GM12873 (cell line): ENCODE results near the gene TLK2.

Experiments
- TF ChIP-seq, protein P1 (sequence below): IDR thresholded peaks from 2 replicates; pipeline ENCODE4 v1.5.1; 2012; ENCODE audit warnings: low read depth, mild to moderate bottlenecking, moderate library complexity, low read length, control low read depth; ENCODE audit not compliant: insufficient read depth; ENCODE audit errors: missing control alignments

TLK2 gene

GRCh38 chr17:62572488-62572887 lies 93.9 kb downstream of the TLK2 start:
- TF ChIP-seq, protein P1, sequence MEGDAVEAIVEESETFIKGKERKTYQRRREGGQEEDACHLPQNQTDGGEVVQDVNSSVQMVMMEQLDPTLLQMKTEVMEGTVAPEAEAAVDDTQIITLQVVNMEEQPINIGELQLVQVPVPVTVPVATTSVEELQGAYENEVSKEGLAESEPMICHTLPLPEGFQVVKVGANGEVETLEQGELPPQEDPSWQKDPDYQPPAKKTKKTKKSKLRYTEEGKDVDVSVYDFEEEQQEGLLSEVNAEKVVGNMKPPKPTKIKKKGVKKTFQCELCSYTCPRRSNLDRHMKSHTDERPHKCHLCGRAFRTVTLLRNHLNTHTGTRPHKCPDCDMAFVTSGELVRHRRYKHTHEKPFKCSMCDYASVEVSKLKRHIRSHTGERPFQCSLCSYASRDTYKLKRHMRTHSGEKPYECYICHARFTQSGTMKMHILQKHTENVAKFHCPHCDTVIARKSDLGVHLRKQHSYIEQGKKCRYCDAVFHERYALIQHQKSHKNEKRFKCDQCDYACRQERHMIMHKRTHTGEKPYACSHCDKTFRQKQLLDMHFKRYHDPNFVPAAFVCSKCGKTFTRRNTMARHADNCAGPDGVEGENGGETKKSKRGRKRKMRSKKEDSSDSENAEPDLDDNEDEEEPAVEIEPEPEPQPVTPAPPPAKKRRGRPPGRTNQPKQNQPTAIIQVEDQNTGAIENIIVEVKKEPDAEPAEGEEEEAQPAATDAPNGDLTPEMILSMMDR, result no peak

DNA sequence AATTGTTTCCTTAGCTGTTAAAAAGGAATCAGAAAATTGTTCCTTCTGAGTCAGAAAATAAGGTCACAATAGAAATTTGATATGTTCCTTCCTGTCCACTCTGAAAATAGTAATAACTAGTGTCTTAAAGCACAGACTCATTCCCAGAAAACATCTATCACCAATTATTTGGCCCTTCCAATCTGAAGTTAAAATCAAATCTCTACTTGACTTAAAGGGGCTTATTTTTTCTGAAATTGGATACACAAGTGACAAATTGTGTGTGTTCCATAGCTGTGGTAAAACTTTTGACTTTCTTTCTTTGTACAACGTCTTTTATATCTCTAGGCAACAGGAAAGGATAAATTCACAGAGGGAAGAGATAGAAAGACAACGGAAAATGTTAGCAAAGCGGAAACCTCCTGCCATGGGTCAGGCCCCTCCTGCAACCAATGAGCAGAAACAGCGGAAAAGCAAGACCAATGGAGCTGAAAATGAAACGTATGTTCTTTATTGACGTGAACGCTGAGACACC lies 94.3 kb downstream of the TLK2 start:
- TF ChIP-seq, protein P1, result no peak

DNA sequence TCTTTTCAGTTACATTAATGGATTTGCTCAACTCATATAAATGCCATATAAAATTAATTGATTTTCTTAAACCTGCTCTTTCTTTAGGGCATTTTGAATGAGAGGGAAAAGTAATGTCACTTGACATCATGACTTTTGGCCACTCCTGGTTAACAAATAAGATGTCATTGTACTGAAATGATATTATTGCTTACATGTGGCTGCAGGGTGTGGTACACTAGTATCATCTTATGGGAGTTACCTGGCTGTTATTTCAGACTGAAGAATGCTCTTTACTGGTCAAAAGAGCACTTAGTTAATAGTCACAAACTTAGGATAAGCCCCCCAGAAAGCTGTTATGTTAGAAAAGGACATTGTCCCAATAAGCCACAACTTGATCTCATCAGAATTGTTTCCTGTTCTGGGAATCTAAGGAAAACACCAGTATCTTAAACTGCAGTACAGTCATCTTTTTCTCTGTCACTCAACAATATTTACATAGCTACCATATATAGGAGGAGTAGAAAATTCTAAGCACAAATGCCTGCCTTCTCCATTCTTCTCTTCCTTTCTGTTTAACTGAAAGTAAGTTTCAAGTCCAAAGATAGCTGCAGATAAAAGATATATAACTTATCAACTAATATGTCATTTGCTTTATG lies 95.0 kb downstream of the TLK2 start:
- TF ChIP-seq, protein P1, result no peak

DNA sequence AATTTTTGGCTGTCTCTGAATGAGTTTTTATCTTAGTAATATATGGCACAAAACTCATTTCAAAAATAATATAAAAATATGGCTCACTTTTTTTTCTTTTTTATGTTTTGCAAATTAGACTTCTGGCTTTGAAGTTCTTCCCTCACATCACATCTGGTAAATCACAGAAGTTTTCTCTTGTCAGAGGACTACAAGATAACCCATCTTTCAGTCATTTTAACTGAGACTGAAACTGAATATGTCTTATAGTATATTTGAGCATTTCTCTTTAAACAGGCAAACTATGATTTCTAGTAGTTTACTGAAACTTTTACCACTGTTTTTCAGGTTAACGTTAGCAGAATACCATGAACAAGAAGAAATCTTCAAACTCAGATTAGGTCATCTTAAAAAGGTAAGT lies 97.8 kb downstream of the TLK2 start:
- TF ChIP-seq, protein P1, result no peak

DNA sequence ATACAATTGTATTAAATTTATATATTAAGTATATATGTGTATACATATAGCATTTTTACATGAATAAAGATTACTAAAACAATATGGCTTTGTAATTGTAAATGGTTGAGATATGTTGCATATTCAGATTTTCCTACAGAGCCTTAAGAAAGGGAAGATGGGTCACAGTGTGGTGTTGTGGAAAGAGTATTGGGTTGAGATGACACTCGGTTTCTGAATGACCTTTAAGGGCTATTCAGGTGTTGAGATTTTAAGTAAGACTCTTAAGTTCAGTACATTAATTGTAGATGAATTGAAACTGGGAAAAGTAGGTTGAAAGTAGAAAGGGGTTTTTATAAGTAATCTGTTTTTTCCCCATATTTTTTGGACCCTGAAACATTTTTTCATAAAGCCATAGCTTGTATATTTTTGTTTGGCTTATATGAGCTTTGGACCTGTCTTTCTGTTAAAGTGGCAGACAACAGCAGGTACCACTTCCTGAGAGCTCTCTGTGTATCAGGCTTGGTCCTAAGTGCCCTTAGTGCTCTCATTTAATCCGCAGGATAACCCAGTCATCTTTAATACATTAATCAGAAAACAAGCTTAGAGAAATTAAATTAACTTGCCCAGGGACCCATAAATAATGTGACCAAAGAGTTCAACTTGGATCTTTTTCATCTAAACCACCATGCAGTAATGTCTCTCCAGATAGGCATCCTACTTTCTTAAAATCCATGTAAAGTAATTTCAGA lies 100.3 kb downstream of the TLK2 start:
- TF ChIP-seq, protein P1, result no peak

- TF ChIP-seq, protein P1, result no peak
These were observed 102.3 kb downstream of the TLK2 start for GRCh38 chr17:62580947-62581346.

- TF ChIP-seq, protein P1, result no peak
These were observed 103.1 kb downstream of the TLK2 start for GRCh38 chr17:62581764-62582163.
